HCT116 (cell line): ENCODE measurements around the gene NBAS. TPM values are rescaled to one million over a fixed set of nuclear protein-coding genes. Genes with fewer than 3 reads are reported as not detected.

Experiments
- ATAC-seq: fragments of 200-7000 bp; cut with Tn5 transposase; 2 replicates; pipeline ENCODE4 v1.9.1; 2020; ENCODE audit warnings: mild to moderate bottlenecking, moderate library complexity
- BruUV-seq: library from RNA; stranded (reverse); fragments of 400-500 nt; replicated peaks from 2 replicates; lab custom pipeline; 2021; lab: Mats Ljungman, UMichigan
- CTCF ChIA-PET: fragments of 300-600 bp; sonication (Branson Sonifier 250); formaldehyde crosslinking; loops from one replicate; lab custom pipeline; 2021; ENCODE audit warnings: antibody characterized with exemption; lab: Charles Lee
- POLR2A ChIA-PET: fragments of 300-600, 350-600 bp; sonication (Branson Sonifier 250); formaldehyde crosslinking; loops from one replicate; lab custom pipeline; 2021; ENCODE audit warnings: antibody characterized with exemption; lab: Charles Lee
- RAD21 ChIA-PET, 2 experiments: fragments of 300-600 bp; sonication (Branson Sonifier 250); formaldehyde crosslinking; loops; one replicate each; lab custom pipeline; 2023; ENCODE audit warnings: low total read pairs in 2 of 2; ENCODE audit not compliant: uncharacterized antibody in 2 of 2, unreplicated experiment in 2 of 2, low non-redundant PET in 1 of 2; lab: Charles Lee
- DNase-seq: peaks from one replicate; pipeline ENCODE4 v3.0.0-alpha.2; 2010; ENCODE audit warnings: low read depth, low spot score
- H2AFZ ChIP-seq: fragments of 200-600 bp; shearing (Covaris generic), sonication (generic); 2 replicates; pipeline ENCODE4 v1.6.1; 2017; ENCODE audit warnings: low read depth, mixed run types, mixed read lengths, antibody characterized with exemption, low read length; ENCODE audit not compliant: poor library complexity, severe bottlenecking
- H3K27ac ChIP-seq: 2 replicates; pipeline ENCODE4 v1.5.1; 2012; ENCODE audit warnings: low read depth, low read length
- H3K27me3 ChIP-seq: fragments of 200-600 bp; sonication (generic); 2 replicates; pipeline ENCODE4 v1.6.1; 2016; ENCODE audit warnings: mixed run types, low read length, mixed read lengths; ENCODE audit not compliant: insufficient read depth
- H3K36me3 ChIP-seq, 2 experiments: fragments of 200-500 bp in 1 of 2; fragments of 200-600 bp in 1 of 2; sonication (Bioruptor generic) in 1 of 2; sonication (generic) in 1 of 2; 2 replicates each; pipeline versions ENCODE4 v1.5.1 to v1.6.1; 2014 to 2016; ENCODE audit warnings: low read length in 2 of 2, inconsistent platforms in 1 of 2, mixed read lengths in 1 of 2, mixed run types in 1 of 2; ENCODE audit not compliant: insufficient read depth in 2 of 2, control insufficient read depth in 1 of 2
- H3K4me1 ChIP-seq, 2 experiments: fragments of 200-600 bp in 1 of 2; sonication (generic) in 1 of 2; 2 replicates each; pipeline versions ENCODE4 v1.5.1 to v1.6.1; 2012 to 2017; ENCODE audit warnings: low read length in 2 of 2, inconsistent platforms in 1 of 2, mild to moderate bottlenecking in 1 of 2, mixed read lengths in 1 of 2, mixed run types in 1 of 2, moderate library complexity in 1 of 2; ENCODE audit not compliant: insufficient read depth in 2 of 2, control insufficient read depth in 1 of 2
- H3K4me2 ChIP-seq: fragments of 200-600 bp; sonication (generic); 2 replicates; pipeline ENCODE4 v1.6.1; 2017; ENCODE audit warnings: mixed run types, low read length, mixed read lengths
- H3K4me3 ChIP-seq, 2 experiments: fragments of 200-600 bp in 1 of 2; sonication (generic) in 1 of 2; replicated peaks in 1 of 2; 2 replicates each; pipeline ENCODE4 v1.5.1; 2011 to 2016; ENCODE audit warnings: low read length in 2 of 2, control low read depth in 1 of 2, low read depth in 1 of 2, mild to moderate bottlenecking in 1 of 2, mixed read lengths in 1 of 2, mixed run types in 1 of 2
- H3K79me2 ChIP-seq: fragments of 200-600 bp; sonication (generic); 2 replicates; pipeline ENCODE4 v1.6.1; 2017; ENCODE audit warnings: mild to moderate bottlenecking, mixed run types, low read length, moderate library complexity, mixed read lengths; ENCODE audit not compliant: insufficient read depth
- H3K9ac ChIP-seq: fragments of 200-600 bp; sonication (generic); 2 replicates; pipeline ENCODE4 v1.6.1; 2016; ENCODE audit warnings: low read length, mixed read lengths
- H3K9me2 ChIP-seq: fragments of 200-600 bp; sonication (generic), shearing (Covaris generic); 2 replicates; pipeline ENCODE4 v1.6.1; 2017; ENCODE audit warnings: mixed run types, mild to moderate bottlenecking, moderate library complexity; ENCODE audit not compliant: insufficient read depth
- H3K9me3 ChIP-seq, 2 experiments: fragments of 200-500 bp in 1 of 2; fragments of 200-600 bp in 1 of 2; sonication (Bioruptor generic) in 1 of 2; sonication (generic) in 1 of 2; 2 replicates each; pipeline ENCODE4 v1.6.1; 2014 to 2017; ENCODE audit warnings: low read length in 2 of 2, mixed read lengths in 2 of 2, inconsistent platforms in 1 of 2, low read depth in 1 of 2, mild to moderate bottlenecking in 1 of 2, mixed run types in 1 of 2, moderate library complexity in 1 of 2; ENCODE audit not compliant: control insufficient read depth in 1 of 2, insufficient read depth in 1 of 2
- H4K20me1 ChIP-seq: fragments of 200-600 bp; sonication (generic), shearing (Covaris generic); 2 replicates; pipeline ENCODE4 v1.6.1; 2017; ENCODE audit warnings: mixed run types, mild to moderate bottlenecking, moderate library complexity; ENCODE audit not compliant: insufficient read depth
- ATF3 ChIP-seq: IDR thresholded peaks from 2 replicates; pipeline ENCODE4 v1.6.1; 2012
- CEBPB ChIP-seq: IDR thresholded peaks from 2 replicates; pipeline ENCODE4 v1.6.1; 2012; ENCODE audit warnings: low read depth
- CTCF ChIP-seq, 3 experiments: fragments of 200-600 bp in 1 of 3; sonication (generic) in 1 of 3; IDR thresholded peaks in 2 of 3; conservative IDR thresholded peaks in 1 of 3; 2 replicates each; pipeline ENCODE4 v1.5.1; 2012 to 2017; ENCODE audit warnings: low read depth in 2 of 3, low read length in 2 of 3, antibody characterized with exemption in 1 of 3, borderline replicate concordance in 1 of 3, control low read depth in 1 of 3, mild to moderate bottlenecking in 1 of 3, mixed read lengths in 1 of 3, mixed run types in 1 of 3, moderate library complexity in 1 of 3; ENCODE audit not compliant: insufficient read depth in 1 of 3
- EGR1 ChIP-seq: IDR thresholded peaks from 2 replicates; pipeline ENCODE4 v1.6.1; 2012; ENCODE audit warnings: low read depth
- ELF1 ChIP-seq: IDR thresholded peaks from 2 replicates; pipeline ENCODE4 v1.6.1; 2012; ENCODE audit warnings: low read depth, borderline replicate concordance
- POLR2AphosphoS5 ChIP-seq: IDR thresholded peaks from 2 replicates; pipeline ENCODE4 v1.6.1; 2011; ENCODE audit warnings: mild to moderate bottlenecking, low read depth, low read length, moderate library complexity
- RAD21 ChIP-seq: IDR thresholded peaks from 2 replicates; pipeline ENCODE4 v1.6.1; 2012; ENCODE audit warnings: low read depth, mild to moderate bottlenecking
- SIN3A ChIP-seq: IDR thresholded peaks from 2 replicates; pipeline ENCODE4 v1.6.1; 2012; ENCODE audit warnings: low read depth
- SP1 ChIP-seq: IDR thresholded peaks from 2 replicates; pipeline ENCODE4 v1.6.1; 2012; ENCODE audit warnings: low read depth
- SRF ChIP-seq: IDR thresholded peaks from 2 replicates; pipeline ENCODE4 v1.6.1; 2012; ENCODE audit warnings: low read depth
- TCF7L2 ChIP-seq: IDR thresholded peaks from 2 replicates; pipeline ENCODE4 v1.7.0; 2011; ENCODE audit warnings: borderline replicate concordance, inconsistent platforms; ENCODE audit not compliant: insufficient read depth, insufficient read length; ENCODE audit errors: extremely low read depth
- YY1 ChIP-seq: IDR thresholded peaks from 2 replicates; pipeline ENCODE4 v1.6.1; 2011; ENCODE audit warnings: low read length, low read depth, moderate library complexity, mild to moderate bottlenecking; ENCODE audit not compliant: insufficient replicate concordance; ENCODE audit errors: extremely low read depth
- ZFX ChIP-seq: fragments of 450-650 bp; IDR thresholded peaks from 2 replicates; pipeline ENCODE4 v1.6.1; 2017
- ZNF274 ChIP-seq: fragments of 200-500 bp; sonication (Bioruptor generic); IDR thresholded peaks from 2 replicates; pipeline ENCODE4 v1.6.1; 2014; ENCODE audit warnings: mild to moderate bottlenecking, low read depth, low read length, inconsistent platforms
- intact Hi-C: fragments of 100-400 bp; cut with micrococcal nuclease; formaldehyde crosslinking; loops from 2 replicates; pipeline ENCODE4 v1.10.0; 2022
- total RNA-seq: library from RNA; stranded (reverse); gene quantifications from one replicate; pipeline ENCODE4 v1.2.1, GENCODE V29; 2021; ENCODE audit not compliant: unreplicated experiment
- TF ChIP-seq, protein P1 (sequence below): IDR thresholded peaks from 2 replicates; pipeline ENCODE4 v1.6.1; 2012; ENCODE audit warnings: low read depth

Gene NBAS
- total RNA-seq, 1 experiment from 2014 or later, result 32.8 TPM

DNA sequence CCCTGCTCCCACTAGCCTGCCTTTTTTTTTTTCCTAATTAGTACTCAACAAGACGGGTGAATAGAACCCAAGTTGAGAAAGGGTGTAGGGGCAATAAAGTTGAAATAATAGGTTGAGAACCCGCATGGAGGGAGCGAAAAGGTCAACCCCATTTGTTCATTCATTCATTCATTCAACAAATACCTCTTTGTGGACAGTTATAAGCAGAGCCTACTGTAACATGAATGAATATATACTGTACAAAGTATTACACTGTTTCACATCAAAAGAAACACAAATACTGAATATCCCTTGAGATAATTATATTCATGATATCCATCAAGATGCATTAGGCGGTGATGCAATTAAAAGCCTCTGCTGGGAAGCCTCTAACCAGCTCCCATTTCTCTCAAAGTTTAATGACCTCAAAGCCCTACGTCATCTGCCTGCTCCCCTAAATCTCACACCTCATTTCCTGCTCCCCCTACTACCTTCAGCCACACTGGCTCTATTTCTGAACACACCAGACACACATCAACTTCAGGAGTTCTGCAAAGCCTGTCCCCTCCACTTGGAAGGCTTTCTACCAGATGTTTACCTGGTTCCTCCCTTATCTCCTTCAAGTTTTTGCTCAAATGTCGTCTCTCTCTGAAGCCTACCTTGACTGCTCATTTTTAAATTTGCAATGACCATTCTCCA is 1.4 kb upstream of the NBAS start:
- Histone ChIP-seq H3K9me2 (no peaks in the 10 kb centered on the region), H3K36me3 (no peaks in the 10 kb centered on the region), H3K9me3 (no peaks in the 10 kb centered on the region), H2AFZ (peak overlapping the region; percentile 98), H3K9ac (no peak overlapping the region), H4K20me1 (no peaks in the 10 kb centered on the region), H3K4me2 (peak overlapping the region; percentile 87), H3K79me2 (peaks cover 28% of the 10 kb centered on the region), H3K4me1 (peaks cover 2 to 13% of the 10 kb centered on the region in 2 experiments; a peak in 2 of 4 replicates), H3K27me3 (no peaks in the 10 kb centered on the region), H3K4me3 (peak overlapping the region in 1 of 2 experiments; percentile 79; a peak in 1 of 4 replicates), H3K27ac (no peak overlapping the region)
- CTCF ChIA-PET, result interaction anchor here (2.0 kb wide), 1 partner anchor 15 kb away, joined by 13 read pairs; no protein-coding TSS in a partner anchor
- intact Hi-C loops, result no loop called here
- no peak for TF ChIP-seq CTCF (IDR thresholded peaks at IDR 0.05 in 2 of 3, conservative IDR thresholded peaks at IDR 0.05 in 1 of 3; ENCODE audit: borderline replicate concordance in 1 of 3, insufficient read depth in 1 of 3, low read depth in 2 of 3, low read length in 2 of 3)
- TF ChIP-seq EGR1, result no peak
- no peak for TF ChIP-seq SP1
- TF ChIP-seq ATF3, result no peak
- TF ChIP-seq TCF7L2, result no peak
- TF ChIP-seq SRF, result no peak
- TF ChIP-seq CEBPB, result no peak
- no peak for TF ChIP-seq RAD21
- TF ChIP-seq ZNF274, result no peak
- no peak for TF ChIP-seq ZFX
- TF ChIP-seq ELF1, result no peak
- no peak for TF ChIP-seq SIN3A
- TF ChIP-seq POLR2AphosphoS5, result no peak
- TF ChIP-seq, protein P1, sequence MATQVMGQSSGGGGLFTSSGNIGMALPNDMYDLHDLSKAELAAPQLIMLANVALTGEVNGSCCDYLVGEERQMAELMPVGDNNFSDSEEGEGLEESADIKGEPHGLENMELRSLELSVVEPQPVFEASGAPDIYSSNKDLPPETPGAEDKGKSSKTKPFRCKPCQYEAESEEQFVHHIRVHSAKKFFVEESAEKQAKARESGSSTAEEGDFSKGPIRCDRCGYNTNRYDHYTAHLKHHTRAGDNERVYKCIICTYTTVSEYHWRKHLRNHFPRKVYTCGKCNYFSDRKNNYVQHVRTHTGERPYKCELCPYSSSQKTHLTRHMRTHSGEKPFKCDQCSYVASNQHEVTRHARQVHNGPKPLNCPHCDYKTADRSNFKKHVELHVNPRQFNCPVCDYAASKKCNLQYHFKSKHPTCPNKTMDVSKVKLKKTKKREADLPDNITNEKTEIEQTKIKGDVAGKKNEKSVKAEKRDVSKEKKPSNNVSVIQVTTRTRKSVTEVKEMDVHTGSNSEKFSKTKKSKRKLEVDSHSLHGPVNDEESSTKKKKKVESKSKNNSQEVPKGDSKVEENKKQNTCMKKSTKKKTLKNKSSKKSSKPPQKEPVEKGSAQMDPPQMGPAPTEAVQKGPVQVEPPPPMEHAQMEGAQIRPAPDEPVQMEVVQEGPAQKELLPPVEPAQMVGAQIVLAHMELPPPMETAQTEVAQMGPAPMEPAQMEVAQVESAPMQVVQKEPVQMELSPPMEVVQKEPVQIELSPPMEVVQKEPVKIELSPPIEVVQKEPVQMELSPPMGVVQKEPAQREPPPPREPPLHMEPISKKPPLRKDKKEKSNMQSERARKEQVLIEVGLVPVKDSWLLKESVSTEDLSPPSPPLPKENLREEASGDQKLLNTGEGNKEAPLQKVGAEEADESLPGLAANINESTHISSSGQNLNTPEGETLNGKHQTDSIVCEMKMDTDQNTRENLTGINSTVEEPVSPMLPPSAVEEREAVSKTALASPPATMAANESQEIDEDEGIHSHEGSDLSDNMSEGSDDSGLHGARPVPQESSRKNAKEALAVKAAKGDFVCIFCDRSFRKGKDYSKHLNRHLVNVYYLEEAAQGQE, result no peak
- TF ChIP-seq YY1, result no peak
- ATAC-seq, result no peak
- BruUV-seq, result no TSS peak
- RAD21 ChIA-PET, result no interaction called here
- no peak for DNase-seq
- POLR2A ChIA-PET, result no interaction called here
